GM18517 (cell line): ENCODE measurements around the gene PACRG.

Experiments used
- ATAC-seq: cut with Tn5 transposase; IDR thresholded peaks from one replicate; pipeline ENCODE4 v1.9.1; 2021; ENCODE audit warnings: mild to moderate bottlenecking, moderate library complexity; ENCODE audit not compliant: unreplicated experiment

The PACRG gene

DNA sequence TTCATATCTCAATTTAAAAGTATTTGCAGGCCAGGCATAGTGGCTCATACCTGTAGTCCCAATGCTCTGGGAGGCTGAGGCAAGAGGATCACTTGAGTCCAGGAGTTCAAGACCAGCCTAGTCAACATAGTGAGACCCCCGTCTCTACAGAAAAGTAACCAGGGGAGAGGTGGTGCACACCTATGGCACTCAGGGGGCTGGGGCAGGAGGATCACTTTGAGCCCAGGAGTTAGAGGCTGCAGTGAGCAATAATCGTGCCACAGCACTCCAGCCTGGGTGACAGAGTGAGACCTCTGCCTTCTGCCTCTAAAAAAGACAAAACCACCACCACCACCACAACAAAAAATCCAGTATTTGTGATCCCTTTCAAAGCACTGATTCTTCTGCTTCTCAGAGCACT is 501.3 kb downstream of the PACRG start:
- no peak for ATAC-seq

DNA sequence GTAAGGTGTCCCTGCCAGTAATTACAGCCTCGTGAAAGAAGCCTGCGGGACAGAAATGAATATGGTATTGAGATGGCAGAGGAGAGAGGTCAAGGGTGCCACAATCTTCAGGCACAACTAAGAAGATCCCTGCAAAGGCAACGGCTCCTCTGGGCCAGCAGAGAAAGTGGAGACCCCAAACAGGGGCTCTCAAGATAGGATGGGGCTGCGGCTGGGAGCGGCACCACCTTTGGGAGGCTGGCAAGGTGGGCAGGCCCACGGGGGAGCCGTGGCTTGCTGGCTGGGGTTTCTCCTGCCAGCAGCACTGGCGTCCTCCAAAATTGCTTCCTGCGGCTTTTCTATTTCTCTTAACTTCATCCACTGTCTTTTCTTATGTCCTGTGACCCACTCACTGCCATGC is 503.1 kb downstream of the PACRG start:
- no peak for ATAC-seq

DNA sequence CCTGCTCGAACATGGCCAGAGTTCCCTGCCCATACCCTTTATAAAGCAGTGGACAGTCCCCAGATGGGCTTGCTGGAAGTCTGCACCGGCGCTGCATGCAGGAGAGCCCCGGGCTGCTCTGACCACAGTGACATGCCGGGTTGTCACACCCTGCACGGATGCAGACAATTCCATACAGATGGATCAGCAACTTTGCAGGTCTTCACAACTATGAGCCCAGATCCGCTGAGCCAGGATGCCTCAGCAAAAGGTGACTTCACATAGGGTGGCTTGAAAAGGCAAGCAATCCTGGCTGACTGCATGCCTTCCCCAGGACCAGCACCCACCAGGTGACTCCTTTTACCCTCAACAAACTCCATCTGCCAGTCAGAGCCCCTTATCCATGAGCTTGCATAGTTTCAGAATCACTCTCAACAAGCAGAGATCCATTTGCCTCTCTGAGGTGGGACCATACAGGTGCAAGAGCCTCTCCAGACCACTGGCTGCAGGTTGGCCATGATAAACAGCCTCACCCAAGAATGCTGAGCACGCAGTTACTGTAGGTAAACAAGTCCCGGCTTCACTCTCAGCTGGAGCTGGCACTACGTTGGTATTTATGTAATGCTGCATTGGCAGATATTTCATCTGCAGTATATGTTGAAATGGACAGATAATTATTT is 503.7 kb downstream of the PACRG start:
- ATAC-seq, result no peak

DNA sequence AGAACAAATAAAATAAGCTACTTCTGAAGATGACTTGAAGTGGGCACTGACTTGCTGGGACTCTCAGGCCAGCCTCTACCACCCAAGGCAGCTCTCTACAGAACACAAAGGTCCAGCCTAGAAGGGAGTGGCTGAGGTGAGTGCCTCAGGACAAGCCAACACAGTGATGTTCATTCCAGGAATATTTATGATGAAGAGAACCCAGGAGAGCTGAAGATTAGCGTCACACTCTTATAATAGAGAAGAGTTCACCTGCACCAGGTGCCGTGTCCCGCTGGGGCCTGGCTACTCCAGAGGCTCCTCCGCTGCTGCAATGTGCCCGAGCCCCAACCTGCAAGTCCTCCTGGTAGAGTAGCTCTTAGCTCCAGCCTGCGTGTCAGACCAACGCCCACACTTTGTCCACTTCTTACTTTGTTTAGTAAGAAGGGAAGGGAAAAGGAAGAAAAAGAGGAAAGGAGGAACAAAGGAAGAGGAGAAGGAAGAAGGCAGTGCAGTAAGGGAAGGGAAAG is 504.3 kb downstream of the PACRG start:
- no peak for ATAC-seq

DNA sequence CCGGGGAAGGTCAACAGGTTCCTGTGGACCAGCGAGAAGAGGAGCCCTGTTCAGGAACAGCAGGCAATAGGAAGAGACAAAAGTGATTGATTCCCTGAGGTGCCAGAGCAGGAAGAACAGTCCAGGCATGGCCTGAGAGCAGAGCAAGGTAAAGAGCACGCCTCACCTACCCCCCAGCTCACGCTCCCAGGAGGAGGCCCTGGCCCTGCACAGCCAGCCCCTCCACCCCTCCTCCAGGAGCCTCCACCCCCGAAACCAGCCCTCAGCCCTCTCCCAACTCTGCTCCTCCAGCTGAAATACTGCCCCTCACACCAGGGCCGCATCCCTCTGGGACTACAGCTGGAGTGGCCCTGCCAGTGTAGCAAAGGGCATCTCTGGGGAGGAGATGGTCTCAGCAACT is 504.9 kb downstream of the PACRG start:
- ATAC-seq, result no peak

DNA sequence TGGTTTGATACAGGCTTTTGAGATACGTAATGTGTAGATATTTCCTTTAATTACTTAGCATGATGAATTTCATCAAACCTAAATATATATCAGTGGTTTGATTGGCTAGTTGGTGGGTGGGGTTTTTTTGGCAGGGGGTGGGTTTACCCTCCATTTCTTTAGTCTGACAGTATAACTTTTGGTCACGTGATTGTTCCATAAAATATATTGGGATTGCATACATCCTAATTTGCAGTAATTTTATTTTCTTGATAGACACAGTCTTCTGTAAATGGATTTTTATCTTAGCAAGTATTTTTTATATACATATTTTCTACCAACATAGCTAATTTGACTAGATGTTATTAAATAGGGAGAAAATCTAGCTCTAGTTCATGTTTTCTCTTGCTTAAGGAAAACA is 509.3 kb downstream of the PACRG start:
- ATAC-seq, result no peak

DNA sequence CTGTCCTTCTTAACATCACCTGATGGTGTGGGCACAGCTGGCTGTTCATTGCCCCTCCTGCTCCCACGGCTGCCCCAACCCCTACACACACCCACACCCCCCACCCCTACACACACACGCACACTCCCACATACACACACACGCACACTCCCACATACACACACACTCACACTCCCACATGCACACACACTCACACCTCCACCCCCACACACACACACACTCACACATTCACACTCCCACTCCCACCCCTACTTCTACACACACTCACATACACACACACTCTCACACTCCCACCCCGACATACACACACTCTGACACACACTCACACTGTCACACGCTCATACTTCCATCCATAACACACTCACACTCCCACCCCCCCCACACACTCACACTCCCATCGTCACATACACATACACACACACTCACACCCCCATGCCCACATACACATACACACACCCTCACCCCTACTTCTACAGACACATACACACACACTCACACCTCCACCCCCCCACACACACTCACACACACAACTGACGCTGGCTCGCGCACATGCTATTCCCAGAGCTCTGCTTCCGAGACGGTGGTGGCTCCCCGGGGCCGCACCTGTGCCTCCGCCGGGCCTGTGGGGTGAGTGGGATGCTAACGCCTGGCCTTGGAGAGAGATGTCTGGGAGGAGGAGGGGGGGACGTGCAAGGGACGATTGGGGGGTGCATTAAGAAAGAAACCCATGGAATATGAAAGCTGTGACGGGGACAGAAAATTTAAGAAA is 512.0 kb downstream of the PACRG start:
- no peak for ATAC-seq

DNA sequence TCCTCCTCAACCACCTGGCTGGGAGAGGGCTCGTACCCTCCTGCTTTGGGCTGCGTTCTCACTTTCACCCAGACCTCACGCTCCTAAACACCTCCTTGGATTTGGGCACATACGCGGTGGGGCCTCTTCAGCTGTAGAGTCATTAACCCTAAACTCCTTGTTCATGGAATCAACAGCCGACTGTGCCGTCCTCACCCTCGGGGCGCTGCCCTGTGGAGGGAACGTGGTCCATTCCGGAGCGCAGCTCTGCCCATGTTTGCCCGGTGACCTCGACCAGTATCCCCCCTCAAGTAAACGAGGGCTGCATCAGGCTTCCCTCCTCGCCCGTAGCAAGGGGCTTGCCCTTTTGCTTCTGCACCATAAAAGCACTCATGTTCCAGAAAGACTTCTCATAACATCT is 512.8 kb downstream of the PACRG start:
- ATAC-seq, result no peak

DNA sequence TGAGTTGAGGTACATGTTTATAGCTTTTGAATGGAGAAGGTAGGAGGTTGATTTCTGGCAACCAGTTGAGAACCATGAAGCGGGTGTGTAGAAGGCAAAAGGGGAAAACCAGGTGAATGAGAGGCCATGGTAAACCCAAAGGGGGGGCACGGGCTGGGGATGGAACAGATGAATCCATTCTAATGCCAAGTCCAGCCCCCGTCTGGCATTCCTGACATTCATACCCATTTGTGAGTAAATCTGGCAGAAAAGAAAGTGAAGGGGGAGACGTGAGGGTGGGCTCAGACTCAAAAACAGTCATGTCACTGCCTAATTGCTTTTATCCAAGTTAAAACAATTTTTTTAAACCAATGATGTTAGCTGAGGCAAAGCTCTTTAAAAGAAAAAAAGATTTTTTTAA is 513.9 kb downstream of the PACRG start:
- no peak for ATAC-seq

DNA sequence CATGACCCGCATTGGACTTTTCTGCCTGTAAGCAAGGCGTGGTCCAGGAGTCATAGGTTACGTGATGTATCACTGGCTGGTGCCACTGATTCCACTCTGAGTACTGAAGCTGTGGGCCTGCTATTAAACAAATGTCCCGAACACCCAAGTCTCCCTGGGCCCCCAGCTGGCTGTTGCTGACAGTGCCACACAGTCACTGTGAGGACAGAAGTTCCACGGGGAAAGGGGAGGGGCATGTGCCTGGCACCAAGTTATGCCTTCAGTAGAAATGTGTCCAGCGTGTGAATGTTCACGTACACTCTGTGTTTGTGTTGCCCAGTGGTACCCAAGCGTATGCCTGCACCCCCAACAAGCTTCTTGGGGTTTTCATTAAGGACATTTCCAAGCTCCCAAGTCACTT is 515.3 kb downstream of the PACRG start:
- ATAC-seq, result no peak

DNA sequence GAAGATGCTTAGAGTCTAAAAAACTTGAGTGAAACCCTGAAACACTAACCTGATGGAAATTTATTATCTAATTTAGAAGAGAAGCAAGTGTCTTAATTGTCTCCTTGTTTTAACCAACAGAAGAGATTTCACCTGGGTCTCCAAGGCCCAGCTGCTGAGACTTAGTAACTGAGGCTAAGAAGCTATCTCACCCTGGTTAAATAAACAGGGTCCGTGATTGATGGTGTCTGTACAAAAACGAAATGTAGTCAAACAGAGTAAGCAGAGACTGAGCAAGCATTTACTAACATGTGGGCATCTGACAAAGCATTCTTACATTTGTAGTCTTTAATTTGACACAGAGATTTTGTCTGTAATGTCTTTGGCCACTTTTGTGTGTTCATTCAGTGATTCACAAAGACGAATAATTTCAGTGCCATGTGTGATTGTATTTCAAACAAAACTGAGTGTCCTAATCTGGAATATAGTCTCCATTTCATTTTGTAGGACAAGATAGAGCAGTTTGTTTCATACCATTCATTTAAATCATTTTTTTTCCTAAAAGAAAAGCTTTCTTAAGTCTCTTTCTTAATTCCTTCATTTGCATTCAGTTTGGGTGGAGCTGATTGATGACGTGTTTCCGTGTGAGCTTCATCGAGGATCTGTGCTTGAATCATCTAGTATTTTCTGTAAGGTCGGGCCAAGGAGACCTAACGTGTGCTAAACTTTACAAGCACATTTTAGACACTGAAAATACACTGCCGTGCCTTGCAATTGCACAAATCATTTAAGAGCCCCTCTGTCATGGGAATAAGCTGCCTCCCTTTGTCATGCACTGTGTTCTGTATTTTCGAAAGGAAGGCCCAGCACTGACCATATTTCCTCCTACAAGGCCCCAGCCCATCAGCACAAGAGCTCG is 516.2 kb downstream of the PACRG start:
- no peak for ATAC-seq

DNA sequence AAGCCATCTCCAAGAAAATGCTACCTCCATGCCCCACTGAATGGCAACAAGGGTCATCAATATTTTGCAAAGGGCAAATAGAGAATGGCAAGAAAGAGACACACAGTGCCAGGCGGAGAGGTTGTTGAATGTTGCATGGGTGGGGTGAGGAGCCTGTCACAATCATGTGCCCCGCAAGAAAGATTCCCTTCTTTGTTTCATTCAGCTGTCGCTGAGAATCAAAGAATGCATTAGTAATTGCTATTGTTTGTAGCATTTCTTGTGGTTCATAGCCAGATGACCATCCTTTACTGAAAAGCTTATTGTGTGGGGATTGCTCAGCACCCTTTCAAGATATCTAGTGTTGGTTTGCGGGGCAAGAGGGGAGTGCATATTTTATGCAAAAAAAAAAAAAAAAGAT is 520.3 kb downstream of the PACRG start:
- ATAC-seq, result no peak

DNA sequence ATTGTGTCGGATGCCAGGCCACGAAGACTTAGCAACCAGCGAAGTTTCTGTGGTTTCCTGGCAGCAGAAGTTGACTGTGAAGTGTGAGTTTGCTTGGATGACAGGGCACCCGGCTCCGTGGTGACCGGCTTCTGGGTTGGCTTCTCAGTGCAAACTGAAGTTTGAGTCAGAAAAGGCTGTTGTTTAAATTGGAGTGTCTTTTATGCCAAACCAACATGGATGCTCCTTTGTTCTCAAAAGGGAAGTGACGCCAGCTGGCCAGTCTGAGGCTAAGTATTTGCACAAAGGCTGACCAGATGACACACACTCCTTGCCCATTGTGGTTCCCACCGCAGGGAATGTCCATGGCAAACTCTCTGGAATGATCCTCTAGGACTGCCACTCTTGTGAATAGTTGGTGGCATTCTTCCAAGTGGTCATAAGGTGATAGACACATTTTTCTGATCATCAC is 521.9 kb downstream of the PACRG start:
- no peak for ATAC-seq

DNA sequence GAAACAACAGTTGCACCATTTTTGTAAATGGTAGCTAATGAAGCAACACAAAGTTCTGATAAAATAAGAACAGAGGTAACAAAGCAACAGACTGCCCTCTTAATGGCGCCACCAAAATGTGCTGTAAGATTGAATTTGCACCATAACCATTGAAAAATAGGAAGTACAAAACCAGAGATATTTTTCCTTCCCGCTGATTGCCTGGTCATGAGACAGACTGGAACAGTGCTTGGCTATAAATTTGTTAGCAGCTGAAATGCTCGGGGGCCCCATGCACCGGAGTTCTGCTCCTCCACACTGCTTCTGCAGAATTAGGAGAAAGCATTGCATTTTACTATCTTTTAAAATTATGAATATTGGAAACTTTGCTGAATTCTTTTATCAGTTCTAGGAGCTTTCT is 522.3 kb downstream of the PACRG start:
- no peak for ATAC-seq

DNA sequence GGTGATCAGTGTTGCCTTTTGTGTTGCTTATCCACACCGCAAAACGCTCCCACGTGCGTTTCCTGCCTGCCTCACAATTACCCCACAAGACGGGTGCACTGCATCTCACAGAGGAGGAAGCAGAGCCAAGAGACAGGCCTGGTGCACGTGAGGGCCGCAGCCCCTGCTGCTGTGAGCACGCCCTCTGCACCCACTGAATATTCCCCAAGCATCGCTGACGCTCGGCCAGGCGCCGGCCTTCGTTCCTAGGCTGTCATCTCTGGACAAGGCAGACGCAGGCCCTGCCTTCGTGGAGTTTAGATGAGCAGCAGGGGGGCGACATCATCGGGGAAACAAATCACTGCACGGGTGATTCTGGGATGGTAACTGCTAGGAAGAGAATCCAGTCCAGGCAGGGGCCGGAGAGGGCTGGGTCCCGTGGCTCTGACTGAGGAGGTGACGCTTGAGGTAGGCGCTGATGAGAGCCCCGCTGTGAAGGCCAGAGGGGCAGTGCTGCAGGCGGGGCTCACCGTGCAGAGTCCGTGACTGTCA is 524.4 kb downstream of the PACRG start:
- no peak for ATAC-seq

DNA sequence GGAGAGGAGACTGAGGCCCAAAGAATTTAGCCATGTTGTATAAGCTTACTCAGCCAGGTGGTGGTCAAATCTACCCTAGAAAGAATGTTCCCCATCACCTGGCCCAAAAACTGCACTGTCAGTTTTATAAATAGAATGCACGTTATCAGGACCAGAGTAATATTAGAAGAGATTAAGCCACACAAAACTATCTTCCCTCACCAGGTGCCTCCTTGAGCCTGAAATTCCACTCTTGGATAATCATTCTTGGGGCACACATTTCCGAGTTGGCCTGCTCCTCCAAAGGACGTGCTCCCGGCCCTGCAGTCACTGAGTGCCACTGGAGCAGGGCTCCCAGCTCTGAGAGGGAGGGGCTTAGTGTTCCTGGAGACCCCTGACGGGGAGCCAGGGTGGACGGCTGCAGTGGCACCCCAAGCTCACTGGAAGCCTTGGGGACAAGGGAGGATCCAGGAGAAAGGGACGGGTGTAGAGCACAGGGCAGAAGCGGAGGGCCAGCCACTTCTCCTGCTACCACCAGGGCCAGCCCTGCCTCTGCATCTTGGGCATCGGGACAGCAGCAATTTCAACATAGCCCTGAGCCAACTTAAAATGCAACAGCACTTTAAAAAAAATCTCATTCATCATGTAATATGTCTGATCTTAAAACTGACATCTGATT is 525.9 kb downstream of the PACRG start:
- no peak for ATAC-seq

DNA sequence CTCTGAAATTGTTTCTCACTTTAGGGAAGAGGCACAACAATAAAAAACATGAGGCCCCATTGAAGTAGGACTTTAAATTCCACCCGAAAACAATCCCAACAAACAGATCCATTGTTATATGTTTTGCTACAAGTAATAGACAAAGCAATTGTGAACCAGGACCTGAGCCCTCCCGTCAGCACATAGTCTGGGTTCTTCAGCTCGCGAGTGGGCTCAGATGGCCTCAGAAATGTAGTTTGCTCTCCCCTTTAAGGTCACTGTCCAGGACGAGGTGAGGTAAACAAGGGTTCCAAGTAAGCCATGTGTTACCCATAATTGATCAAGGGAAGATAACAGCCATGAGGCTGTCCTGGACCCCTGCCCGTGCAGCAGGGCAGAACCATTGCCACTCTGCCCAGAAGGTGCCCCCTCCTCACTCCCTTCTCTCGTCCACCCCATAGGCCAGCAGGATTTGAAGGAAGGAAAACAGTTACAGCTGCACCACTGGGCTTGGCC is 526.6 kb downstream of the PACRG start:
- ATAC-seq, result no peak

DNA sequence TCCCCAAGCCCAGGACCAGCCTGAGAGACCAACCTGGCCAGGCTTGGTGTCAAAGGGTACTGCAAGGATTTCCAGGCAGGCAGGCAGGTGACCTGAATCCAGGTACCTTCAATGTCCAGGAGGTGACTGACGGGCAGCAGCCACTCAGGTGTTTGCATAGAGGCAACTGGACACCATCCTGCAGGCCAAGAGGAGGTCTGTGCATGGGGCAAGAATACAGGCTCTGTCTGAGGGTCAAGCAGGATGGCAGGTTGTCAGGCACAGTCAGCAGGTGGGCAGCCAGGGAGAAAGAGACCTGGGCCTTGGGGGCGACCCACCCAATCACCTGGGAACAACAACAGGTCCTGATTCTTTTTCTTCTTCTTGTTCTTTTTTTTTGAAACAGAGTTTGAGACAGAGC is 527.5 kb downstream of the PACRG start:
- no peak for ATAC-seq

DNA sequence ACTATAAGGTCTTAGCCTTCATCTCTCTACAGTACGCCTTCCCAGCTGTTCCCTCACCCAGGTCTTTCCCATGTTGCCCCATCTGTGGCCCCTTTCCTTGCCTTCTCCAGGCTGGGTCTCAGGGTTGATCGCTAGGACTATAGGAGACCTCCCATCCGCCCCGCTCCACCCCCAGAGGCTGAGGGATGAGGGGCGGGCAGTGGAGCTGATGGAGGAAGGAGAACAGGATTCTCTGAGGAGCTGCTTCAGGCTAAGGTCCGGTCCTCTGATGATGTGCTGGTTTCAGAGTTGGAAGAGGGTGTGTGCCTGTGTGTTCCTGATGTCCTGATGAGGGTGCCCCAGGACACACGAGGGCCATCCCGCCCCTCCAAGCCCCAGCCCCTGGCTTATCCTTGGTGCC is 531.9 kb downstream of the PACRG start:
- no peak for ATAC-seq

DNA sequence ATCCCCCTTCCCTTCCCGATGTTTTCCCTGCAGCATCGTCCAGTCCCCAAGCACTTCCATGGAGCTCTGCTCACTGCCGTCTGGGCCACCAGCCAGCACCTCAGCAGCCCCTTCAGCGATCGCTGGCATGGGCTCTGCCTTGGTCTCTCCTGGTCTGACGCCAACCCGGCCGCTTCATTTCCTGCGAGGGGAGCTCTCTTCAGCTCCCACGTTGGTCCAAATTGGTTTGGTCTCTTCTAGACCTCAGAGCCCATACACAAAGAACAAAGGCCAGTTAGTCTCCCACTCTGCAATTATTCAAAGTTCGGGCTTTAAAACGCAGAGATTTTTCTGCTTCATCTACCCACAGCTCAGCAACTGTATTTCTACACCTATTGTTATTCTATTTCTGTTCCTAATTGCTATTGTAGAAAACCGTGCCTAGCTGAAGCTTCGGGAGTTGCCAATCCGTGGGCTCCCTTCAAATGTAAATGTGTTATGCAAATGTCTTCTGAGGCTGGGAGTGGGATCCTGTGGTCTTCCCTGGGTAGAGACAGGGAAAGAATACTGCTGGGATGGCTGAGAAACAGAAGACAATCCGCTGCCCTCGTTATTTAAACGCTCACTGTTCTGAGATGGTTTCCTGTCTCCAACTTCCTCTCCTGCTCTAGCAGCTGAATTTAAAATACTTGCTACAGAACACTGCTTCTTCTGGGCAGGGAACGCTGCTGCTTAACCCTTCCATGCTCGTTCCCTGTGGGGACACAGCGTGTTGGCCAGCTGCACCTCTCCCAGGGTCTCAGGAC is 532.5 kb downstream of the PACRG start:
- ATAC-seq, result no peak
